PC-3 (cell line): ENCODE measurements around the gene TRMT2A. TPM values are rescaled to one million over a fixed set of nuclear protein-coding genes. Genes with fewer than 3 reads are reported as not detected.

Experiments
- ATAC-seq: fragments of 200-7000 bp; cut with Tn5 transposase; 2 replicates; pipeline ENCODE4 v1.9.1; 2020; ENCODE audit warnings: mild to moderate bottlenecking, moderate library complexity
- BruUV-seq: library from RNA; stranded (reverse); fragments of 400-500 nt; replicated peaks from 2 replicates; lab custom pipeline; 2021; lab: Mats Ljungman, UMichigan
- CTCF ChIA-PET: fragments of 300-600 bp; sonication (Branson Sonifier 250); formaldehyde crosslinking; loops from one replicate; lab custom pipeline; 2022; ENCODE audit warnings: antibody characterized with exemption; lab: Charles Lee
- POLR2A ChIA-PET: fragments of 300-600 bp; sonication (Branson Sonifier 250); formaldehyde crosslinking; loops from one replicate; lab custom pipeline; 2022; ENCODE audit warnings: antibody characterized with exemption; ENCODE audit not compliant: unreplicated experiment; lab: Charles Lee
- DNase-seq: peaks from one replicate; pipeline ENCODE4 v3.0.0-alpha.2; 2015
- H2AFZ ChIP-seq: fragments of 300-600 bp; sonication (generic); 2 replicates; pipeline ENCODE4 v1.6.0; 2016; ENCODE audit warnings: antibody characterized with exemption, low read length
- H3F3A ChIP-seq: fragments of 300-600 bp; sonication (generic); one replicate; pipeline ENCODE4 v1.6.0; 2017; ENCODE audit warnings: antibody characterized with exemption, low read length, control low read depth, mild to moderate bottlenecking; ENCODE audit not compliant: unreplicated experiment
- H3K27ac ChIP-seq: fragments of 300-600 bp; sonication (generic); 2 replicates; pipeline ENCODE4 v1.5.1; 2016; ENCODE audit warnings: mild to moderate bottlenecking, low read length
- H3K27me3 ChIP-seq: fragments of 300-600 bp; sonication (generic); 2 replicates; pipeline ENCODE4 v1.6.1; 2016; ENCODE audit warnings: low read length, mixed read lengths
- H3K36me3 ChIP-seq: fragments of 300-600 bp; sonication (generic); 2 replicates; pipeline ENCODE4 v1.6.1; 2016; ENCODE audit warnings: low read depth, mixed run types, low read length, mixed read lengths
- H3K4me1 ChIP-seq: fragments of 300-600 bp; sonication (generic); 2 replicates; pipeline ENCODE4 v1.5.1; 2016; ENCODE audit warnings: low read length; ENCODE audit not compliant: insufficient read depth
- H3K4me2 ChIP-seq: fragments of 300-600 bp; sonication (generic); 2 replicates; pipeline ENCODE4 v1.6.0; 2016; ENCODE audit warnings: low read length
- H3K4me3 ChIP-seq: fragments of 300-600 bp; sonication (generic); 2 replicates; pipeline ENCODE4 v1.5.1; 2016; ENCODE audit warnings: mild to moderate bottlenecking, low read length, mixed read lengths
- H3K79me2 ChIP-seq: fragments of 300-600 bp; sonication (generic); 2 replicates; pipeline ENCODE4 v1.6.1; 2017; ENCODE audit warnings: low read length, mixed read lengths
- H3K9ac ChIP-seq: fragments of 300-600 bp; sonication (generic); 2 replicates; pipeline ENCODE4 v1.6.0; 2016; ENCODE audit warnings: mild to moderate bottlenecking, low read length
- H3K9me2 ChIP-seq: fragments of 300-600 bp; sonication (generic); replicated peaks from 2 replicates; pipeline ENCODE4 v1.6.1; 2016; ENCODE audit warnings: mixed run types, low read length, mixed read lengths
- H3K9me3 ChIP-seq: fragments of 300-600 bp; sonication (generic); 2 replicates; pipeline ENCODE4 v1.6.1; 2016; ENCODE audit warnings: low read length, mixed read lengths
- H4K20me1 ChIP-seq: fragments of 300-600 bp; sonication (generic); 2 replicates; pipeline ENCODE4 v1.6.1; 2016; ENCODE audit warnings: low read length, mixed read lengths
- CTCF ChIP-seq: fragments of 300-600 bp; sonication (generic); conservative IDR thresholded peaks from 2 replicates; pipeline ENCODE4 v1.5.1; 2017; ENCODE audit warnings: antibody characterized with exemption, low read depth, mild to moderate bottlenecking, low read length
- EZH2 ChIP-seq: fragments of 300-600 bp; sonication (generic); IDR thresholded peaks from one replicate; pipeline ENCODE4 v1.6.1; 2017; ENCODE audit warnings: antibody characterized with exemption, mild to moderate bottlenecking, low read length; ENCODE audit not compliant: unreplicated experiment
- EZH2phosphoT487 ChIP-seq: fragments of 300-600 bp; sonication (generic); IDR thresholded peaks from 2 replicates; pipeline ENCODE4 v1.6.1; 2018; ENCODE audit warnings: mild to moderate bottlenecking, antibody characterized with exemption, low read length, borderline replicate concordance
- intact Hi-C: fragments of 100-400 bp; cut with micrococcal nuclease; formaldehyde crosslinking; loops from 2 replicates; pipeline ENCODE4 v1.9.0; 2023
- total RNA-seq: library from RNA; depleted of rRNA; stranded (reverse); fragments of >200 nt; gene quantifications from 2 replicates; pipeline ENCODE4 v1.2.3, GENCODE V29; 2014

Gene TRMT2A
- total RNA-seq, 1 experiment from 2014 or later, result 62.1 TPM

GRCh38 chr22:20064545-20065262 is 52.3 kb downstream of the TRMT2A start:
- TF ChIP-seq EZH2 (no peak), CTCF (no peak), EZH2phosphoT487 (no peak)
- intact Hi-C loops, result no loop called here
- no peaks in the 10 kb centered on the region for H3K36me3 ChIP-seq
- no peaks in the 10 kb centered on the region for H3K9me3 ChIP-seq
- H2AFZ ChIP-seq, result no peak overlapping the region
- H3K27me3 ChIP-seq, result no peaks in the 10 kb centered on the region
- POLR2A ChIA-PET, result no interaction called here
- ATAC-seq (no peak), DNase-seq (no peak)
- no peak overlapping the region for H3K27ac ChIP-seq
- H4K20me1 ChIP-seq, result no peaks in the 10 kb centered on the region
- no peak overlapping the region for H3K9ac ChIP-seq
- H3K79me2 ChIP-seq, result no peaks in the 10 kb centered on the region
- no peaks in the 10 kb centered on the region for H3F3A ChIP-seq
- no peak overlapping the region for H3K4me3 ChIP-seq
- no peaks in the 10 kb centered on the region for H3K9me2 ChIP-seq
- H3K4me2 ChIP-seq, result no peak overlapping the region
- BruUV-seq, result no TSS peak
- no peaks in the 10 kb centered on the region; the same call in 1 of the 2 replicates for H3K4me1 ChIP-seq
- CTCF ChIA-PET, result no interaction called here

- Histone ChIP-seq H3K9me3 (no peaks in the 10 kb centered on the region), H3K4me1 (no peaks in the 10 kb centered on the region; the same call in 1 of the 2 replicates), H3K9ac (no peak overlapping the region), H3K27me3 (no peaks in the 10 kb centered on the region), H3K9me2 (no peaks in the 10 kb centered on the region), H2AFZ (no peak overlapping the region), H3F3A (no peaks in the 10 kb centered on the region), H3K79me2 (no peaks in the 10 kb centered on the region), H3K27ac (no peak overlapping the region), H3K4me3 (no peak overlapping the region), H4K20me1 (no peaks in the 10 kb centered on the region), H3K36me3 (no peaks in the 10 kb centered on the region), H3K4me2 (no peak overlapping the region)
- BruUV-seq, result no TSS peak
- intact Hi-C loops, result no loop called here
- ATAC-seq, result no peak
- TF ChIP-seq CTCF, result no peak
- no peak for TF ChIP-seq EZH2phosphoT487
- no peak for TF ChIP-seq EZH2
- DNase-seq, result no peak
- ChIA-PET CTCF (no interaction called here), POLR2A (no interaction called here)
Measured at GRCh38 chr22:20064140-20064480, 52.9 kb downstream of the TRMT2A start.

- H3K4me3 ChIP-seq, result no peak overlapping the region
- no peaks in the 10 kb centered on the region for H3F3A ChIP-seq
- BruUV-seq, result no TSS peak
- no peaks in the 10 kb centered on the region for H3K9me2 ChIP-seq
- no peaks in the 10 kb centered on the region for H3K36me3 ChIP-seq
- ChIA-PET POLR2A (no interaction called here), CTCF (no interaction called here)
- intact Hi-C loops, result no loop called here
- H3K9ac ChIP-seq, result no peak overlapping the region
- H3K27ac ChIP-seq, result no peak overlapping the region
- no peaks in the 10 kb centered on the region for H3K79me2 ChIP-seq
- H3K4me2 ChIP-seq, result no peak overlapping the region
- no peaks in the 10 kb centered on the region for H3K27me3 ChIP-seq
- TF ChIP-seq CTCF (no peak), EZH2phosphoT487 (no peak), EZH2 (no peak)
- no peak overlapping the region for H2AFZ ChIP-seq
- H3K4me1 ChIP-seq, result no peaks in the 10 kb centered on the region; the same call in 1 of the 2 replicates
- no peaks in the 10 kb centered on the region for H3K9me3 ChIP-seq
- DNase-seq, result no peak
- ATAC-seq, result no peak
- H4K20me1 ChIP-seq, result no peaks in the 10 kb centered on the region
Measured at GRCh38 chr22:20063271-20064139, 53.5 kb downstream of the TRMT2A start.
